ENCODE results near the gene NCF4. TPM values are rescaled to one million over a fixed set of nuclear protein-coding genes. Genes with fewer than 3 reads are reported as not detected.

NCF4 gene
- total RNA-seq, 2 donors from 2014 or later = 8.5 to 15.8 TPM

DNA sequence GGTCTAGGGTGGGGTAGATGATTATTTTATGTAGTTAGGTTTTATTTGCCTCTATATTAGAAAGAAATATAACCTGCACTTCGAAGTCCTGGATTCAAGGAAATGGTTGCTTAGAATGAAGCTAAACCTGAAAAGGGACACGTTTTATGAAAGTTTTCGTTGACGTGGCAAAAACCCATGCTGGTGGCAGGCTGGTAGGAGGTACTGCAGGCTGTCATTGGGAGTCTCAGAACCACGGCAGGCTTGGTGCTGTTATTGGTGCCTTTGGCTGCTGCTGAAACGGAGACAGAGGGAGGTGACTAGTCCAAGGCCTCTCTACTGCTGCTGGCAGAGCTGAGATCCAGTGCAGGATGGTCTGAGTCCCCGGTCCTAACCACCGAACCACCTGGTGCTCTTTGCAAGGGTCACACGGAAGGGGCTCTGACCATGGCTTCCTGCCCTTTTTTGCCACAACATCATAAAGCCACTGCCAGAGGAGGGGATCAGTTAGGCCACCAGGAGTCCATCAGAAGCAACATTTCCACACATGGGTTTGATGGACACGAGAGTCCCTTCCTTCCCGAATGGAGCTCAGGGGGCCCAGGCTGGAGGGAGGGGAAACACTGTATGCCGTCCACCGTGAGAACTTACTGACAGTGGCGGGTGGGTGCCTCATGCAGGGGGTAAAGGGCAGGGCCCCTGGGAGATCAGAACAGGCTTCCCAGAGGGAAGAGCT is 66.1 kb downstream of the NCF4 start:
- H3K4me3 Mint-ChIP-seq = no peak overlapping the region
- ATAC-seq (replicated peaks in 1 of 2) = no peak
- H3K27ac Mint-ChIP-seq = no peak overlapping the region
- H3K9me3 Mint-ChIP-seq = no peaks in the 10 kb centered on the region
- H3K27me3 Mint-ChIP-seq (ENCODE audit: low read depth) = peaks cover 18% of the 10 kb centered on the region
- no peaks in the 10 kb centered on the region for H3K4me1 Mint-ChIP-seq (ENCODE audit: low read depth)
- DNase-seq = no peak
- no peaks in the 10 kb centered on the region for H3K36me3 Mint-ChIP-seq (ENCODE audit: insufficient read depth in 2 of 2)

Other genes with a start within 250 kb of the NCF4 start
- gene CACNG2, start 157.3 kb upstream of the NCF4 start, total RNA-seq = not detected
- 10 to 100 TPM; 25.8 to 26.3 TPM for gene IFT27, start 84.9 kb upstream of the NCF4 start, total RNA-seq
- not detected for gene PVALB, start 44.0 kb upstream of the NCF4 start, total RNA-seq
- gene CSF2RB, start 52.6 kb downstream of the NCF4 start, total RNA-seq = 1 to 10 TPM; 1.8 to 3.8 TPM
- 1 to 10 TPM; 3.5 to 6.7 TPM for gene TST, start 158.4 kb downstream of the NCF4 start, total RNA-seq
- gene MPST, start 158.7 kb downstream of the NCF4 start, total RNA-seq = 10 to 100 TPM; 14.2 to 28.1 TPM
- gene KCTD17, start 190.7 kb downstream of the NCF4 start, total RNA-seq = 10 to 100 TPM; 27.9 to 30.1 TPM
- gene TMPRSS6, start 248.7 kb downstream of the NCF4 start, total RNA-seq = 10 to 100 TPM; 26.8 to 59.4 TPM

Data from activated T-cell treated with anti-CD3 and anti-CD28 coated beads, Interleukin-2, amount 50 U/mL, for 72 hours (primary cell).